Keratinocyte (primary cell): Measurements from ENCODE around the gene CCDC28A. TPM values are rescaled to one million over a fixed set of nuclear protein-coding genes. Genes with fewer than 3 reads are reported as not detected.

Experiments
- DNase-seq: peaks from one replicate; pipeline ENCODE4 v3.0.0-alpha.2; 2011; ENCODE audit warnings: low read depth, missing footprints, low spot score
- FAIRE-seq: peaks from 2 replicates; lab custom pipeline; 2011; peaks lifted over from hg19 to GRCh38; lab: Jason Lieb, UNC
- H2AFZ ChIP-seq: 2 replicates; pipeline ENCODE4 v1.6.0; 2012; ENCODE audit warnings: low read length, control low read depth, inconsistent platforms; ENCODE audit not compliant: control insufficient read depth
- H3K27ac ChIP-seq: 2 replicates; pipeline ENCODE4 v1.5.1; 2011; ENCODE audit warnings: low read length; ENCODE audit not compliant: control insufficient read depth, insufficient read depth
- H3K27me3 ChIP-seq: 3 replicates; pipeline ENCODE4 v1.6.0; 2011; ENCODE audit warnings: low read length; ENCODE audit not compliant: control insufficient read depth, insufficient read depth; ENCODE audit errors: extremely low read depth
- H3K36me3 ChIP-seq, 2 experiments: 2 replicates in 1 of 2; 3 replicates in 1 of 2; pipeline ENCODE4 v1.5.1; 2011; ENCODE audit warnings: low read length in 2 of 2, mild to moderate bottlenecking in 1 of 2; ENCODE audit not compliant: control insufficient read depth in 2 of 2, insufficient read depth in 2 of 2; ENCODE audit errors: extremely low read depth in 1 of 2
- H3K4me1 ChIP-seq: 3 replicates; pipeline ENCODE4 v1.5.1; 2011; ENCODE audit warnings: low read length; ENCODE audit not compliant: control insufficient read depth, insufficient read depth; ENCODE audit errors: extremely low read depth
- H3K4me2 ChIP-seq: 3 replicates; pipeline ENCODE4 v1.6.0; 2011; ENCODE audit warnings: low read depth, low read length; ENCODE audit not compliant: control insufficient read depth, insufficient read depth; ENCODE audit errors: extremely low read depth
- H3K4me3 ChIP-seq, 3 experiments: fragments of 200-600 bp in 1 of 3; sonication (generic) in 1 of 3; 2 replicates in 2 of 3; 3 replicates in 1 of 3; pipeline ENCODE4 v1.5.1; 2011 to 2016; ENCODE audit warnings: low read length in 3 of 3, mild to moderate bottlenecking in 3 of 3, control low read depth in 2 of 3, inconsistent platforms in 1 of 3, low read depth in 1 of 3, mixed read lengths in 1 of 3, mixed run types in 1 of 3, moderate library complexity in 1 of 3; ENCODE audit not compliant: control insufficient read depth in 2 of 3, insufficient read depth in 2 of 3; ENCODE audit errors: extremely low read depth in 1 of 3
- H3K79me2 ChIP-seq: 2 replicates; pipeline ENCODE4 v1.6.0; 2012; ENCODE audit warnings: low read length; ENCODE audit not compliant: control insufficient read depth, insufficient read depth
- H3K9ac ChIP-seq: 3 replicates; pipeline ENCODE4 v1.6.0; 2011; ENCODE audit warnings: low read length; ENCODE audit not compliant: control insufficient read depth, insufficient read depth; ENCODE audit errors: extremely low read depth
- H3K9me1 ChIP-seq: 3 replicates; pipeline ENCODE4 v1.6.0; 2011; ENCODE audit warnings: low read length; ENCODE audit not compliant: control insufficient read depth, insufficient read depth; ENCODE audit errors: extremely low read depth
- H3K9me3 ChIP-seq: 2 replicates; pipeline ENCODE4 v1.5.1; 2012; ENCODE audit warnings: low read depth, low read length; ENCODE audit not compliant: control insufficient read depth
- H4K20me1 ChIP-seq: 3 replicates; pipeline ENCODE4 v1.6.0; 2011; ENCODE audit warnings: low read length; ENCODE audit not compliant: control insufficient read depth, insufficient read depth; ENCODE audit errors: extremely low read depth
- EZH2 ChIP-seq: IDR thresholded peaks from one replicate; pipeline ENCODE4 v1.6.1; 2012; ENCODE audit warnings: inconsistent platforms, mild to moderate bottlenecking, low read length, moderate library complexity
- dilution Hi-C: fragments of 300-500 bp; cut with MboI; formaldehyde crosslinking; loops from one replicate; pipeline ENCODE4 v1.7.0; 2020; ENCODE audit warnings: low sequenced_read_pairs; ENCODE audit not compliant: extremely low pct_ligation_motif_present
- polyA minus RNA-seq, 3 experiments: library from RNA; depleted of rRNA, polyadenylated mRNA; stranded (reverse); fragments of >200 nt; gene quantifications; 1 replicate in 1 of 3; 2 replicates in 1 of 3; 3 replicates in 1 of 3; pipeline ENCODE4 v1.2.3, GENCODE V29; 2011
- polyA plus RNA-seq, 5 experiments: library from polyadenylated mRNA; depleted of rRNA in 3 of 5; stranded (reverse) in 3 of 5; stranded (forward) in 1 of 5; unstranded in 1 of 5; fragments of >200 nt; gene quantifications; 1 replicate in 1 of 5; 2 replicates in 3 of 5; 3 replicates in 1 of 5; pipeline versions ENCODE4 v1.2.1 to v1.2.3, GENCODE V29; 2011 to 2012; ENCODE audit warnings: missing spikeins in 2 of 5, low read depth in 1 of 5, low replicate concordance in 1 of 5
- TF ChIP-seq, protein P1 (sequence below), 3 experiments: IDR thresholded peaks in 1 of 3; conservative IDR thresholded peaks in 1 of 3; optimal IDR thresholded peaks in 1 of 3; 2 replicates in 2 of 3; 3 replicates in 1 of 3; pipeline versions ENCODE3 to v1.5.1; 2011; ENCODE audit warnings: low read length in 3 of 3, mild to moderate bottlenecking in 3 of 3, moderate library complexity in 2 of 3, control low read depth in 1 of 3, inconsistent platforms in 1 of 3; ENCODE audit not compliant: insufficient read depth in 2 of 3; ENCODE audit errors: extremely low read depth in 1 of 3

Gene CCDC28A
- polyA plus RNA-seq (5.8 to 8.9 TPM (median 6.6 TPM) in 3 replicates), polyA minus RNA-seq (0.85 to 5.4 TPM (median 4.6 TPM) in 3 replicates)
- polyA plus RNA-seq (2011; ENCODE audit: low read depth), result 6.5 TPM
- polyA plus RNA-seq (2011; cell fraction: cytosol; rRNA removed), result 6.5 and 12.5 TPM in 2 replicates
- polyA plus RNA-seq (2011; cell fraction: nucleus; rRNA removed), result 4.6 and 7.1 TPM in 2 replicates
- 6.2 and 14.4 TPM in 2 replicates for polyA plus RNA-seq (2012; ENCODE audit: low replicate concordance)
- polyA minus RNA-seq (2011; cell fraction: cytosol; rRNA and poly(A)+ RNA removed), result 2.1 TPM
- 0.53 and 1.5 TPM in 2 replicates for polyA minus RNA-seq (2011; cell fraction: nucleus; rRNA and poly(A)+ RNA removed)

- H3K36me3 ChIP-seq, result no peaks in the 10 kb centered on the region
- no peaks in the 10 kb centered on the region for H4K20me1 ChIP-seq
Measured at GRCh38 chr6:138773177-138774091, at the start of gene CCDC28A. CCDC28A (plus strand) TSS chr6:138773769; CDS start chr6:138776121, 2,352 bp downstream.

GRCh38 chr6:138724015-138724414 lies 49.6 kb upstream of the CCDC28A start:
- H3K36me3 ChIP-seq, result no peaks in the 10 kb centered on the region
- no peak overlapping the region for H3K9ac ChIP-seq
- no peak overlapping the region for H3K4me3 ChIP-seq
- H3K79me2 ChIP-seq, result no peaks in the 10 kb centered on the region
- H3K27me3 ChIP-seq, result no peaks in the 10 kb centered on the region
- H4K20me1 ChIP-seq, result no peaks in the 10 kb centered on the region
- dilution Hi-C loops, result no loop called here
- H3K4me2 ChIP-seq, result no peak overlapping the region
- H3K9me3 ChIP-seq, result no peaks in the 10 kb centered on the region
- H3K9me1 ChIP-seq, result no peaks in the 10 kb centered on the region
- DNase-seq, result no peak
- FAIRE-seq, result no peak
- no peak overlapping the region for H2AFZ ChIP-seq
- peaks cover 5% of the 10 kb centered on the region for H3K4me1 ChIP-seq
- no peak for TF ChIP-seq EZH2
- TF ChIP-seq, protein P1, sequence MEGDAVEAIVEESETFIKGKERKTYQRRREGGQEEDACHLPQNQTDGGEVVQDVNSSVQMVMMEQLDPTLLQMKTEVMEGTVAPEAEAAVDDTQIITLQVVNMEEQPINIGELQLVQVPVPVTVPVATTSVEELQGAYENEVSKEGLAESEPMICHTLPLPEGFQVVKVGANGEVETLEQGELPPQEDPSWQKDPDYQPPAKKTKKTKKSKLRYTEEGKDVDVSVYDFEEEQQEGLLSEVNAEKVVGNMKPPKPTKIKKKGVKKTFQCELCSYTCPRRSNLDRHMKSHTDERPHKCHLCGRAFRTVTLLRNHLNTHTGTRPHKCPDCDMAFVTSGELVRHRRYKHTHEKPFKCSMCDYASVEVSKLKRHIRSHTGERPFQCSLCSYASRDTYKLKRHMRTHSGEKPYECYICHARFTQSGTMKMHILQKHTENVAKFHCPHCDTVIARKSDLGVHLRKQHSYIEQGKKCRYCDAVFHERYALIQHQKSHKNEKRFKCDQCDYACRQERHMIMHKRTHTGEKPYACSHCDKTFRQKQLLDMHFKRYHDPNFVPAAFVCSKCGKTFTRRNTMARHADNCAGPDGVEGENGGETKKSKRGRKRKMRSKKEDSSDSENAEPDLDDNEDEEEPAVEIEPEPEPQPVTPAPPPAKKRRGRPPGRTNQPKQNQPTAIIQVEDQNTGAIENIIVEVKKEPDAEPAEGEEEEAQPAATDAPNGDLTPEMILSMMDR (optimal IDR thresholded peaks at IDR 0.05 in 1 of 3, IDR thresholded peaks at IDR 0.05 in 1 of 3, conservative IDR thresholded peaks at IDR 0.05 in 1 of 3; ENCODE audit: extremely low read depth in 1 of 3, insufficient read depth in 2 of 3, low read length in 3 of 3), result no peak
- H3K27ac ChIP-seq, result no peak overlapping the region

More at GRCh38 chr6:138773177-138774091, at the start of gene CCDC28A:
- Histone ChIP-seq H3K4me1 (peaks cover 4% of the 10 kb centered on the region), H3K9me3 (no peaks in the 10 kb centered on the region), H2AFZ (peak within 1 kb of the TSS; percentile 98), H3K79me2 (no peaks in the 10 kb centered on the region), H3K4me2 (peak within 1 kb of the TSS; percentile 95), H3K9me1 (no peaks in the 10 kb centered on the region), H3K9ac (peak within 1 kb of the TSS; percentile 88), H3K27ac (peak within 1 kb of the TSS; percentile 92), H3K4me3 (peak within 1 kb of the TSS; percentile 60 to 91 (median 77)), H3K27me3 (no peaks in the 10 kb centered on the region)
- TF ChIP-seq EZH2, result no peak
- TF ChIP-seq, protein P1 (optimal IDR thresholded peaks at IDR 0.05 in 1 of 3, IDR thresholded peaks at IDR 0.05 in 1 of 3, conservative IDR thresholded peaks at IDR 0.05 in 1 of 3; ENCODE audit: extremely low read depth in 1 of 3, insufficient read depth in 2 of 3, low read length in 3 of 3), result no peak
- FAIRE-seq (peak; percentile 95), DNase-seq (peak; percentile 63)
- dilution Hi-C loops, result no loop called here
